GM18507 (cell line): ENCODE results near the gene NES.
"Not testable (repeated sequence)": the region's sequence is repeated elsewhere in the genome, so short reads cannot be mapped to it uniquely, and the experiment has no call there.

Experiments used
- DNase-seq: peaks from one replicate; pipeline ENCODE4 v3.0.0; 2011; ENCODE audit warnings: low read depth; ENCODE audit not compliant: insufficient read length; ENCODE audit errors: extremely low spot score
- FAIRE-seq: peaks from 2 replicates; lab custom pipeline; 2011; peaks lifted over from hg19 to GRCh38; lab: Jason Lieb, UNC

NES gene

GRCh38 chr1:156648951-156649350 lies 28.3 kb downstream of the NES start:
- DNase-seq (no peak), FAIRE-seq (no peak)

GRCh38 chr1:156648496-156648895 lies 28.7 kb downstream of the NES start:
- DNase-seq (no peak), FAIRE-seq (no peak)

- no peak for FAIRE-seq
Measured at GRCh38 chr1:156647351-156647750, 29.9 kb downstream of the NES start.

DNA sequence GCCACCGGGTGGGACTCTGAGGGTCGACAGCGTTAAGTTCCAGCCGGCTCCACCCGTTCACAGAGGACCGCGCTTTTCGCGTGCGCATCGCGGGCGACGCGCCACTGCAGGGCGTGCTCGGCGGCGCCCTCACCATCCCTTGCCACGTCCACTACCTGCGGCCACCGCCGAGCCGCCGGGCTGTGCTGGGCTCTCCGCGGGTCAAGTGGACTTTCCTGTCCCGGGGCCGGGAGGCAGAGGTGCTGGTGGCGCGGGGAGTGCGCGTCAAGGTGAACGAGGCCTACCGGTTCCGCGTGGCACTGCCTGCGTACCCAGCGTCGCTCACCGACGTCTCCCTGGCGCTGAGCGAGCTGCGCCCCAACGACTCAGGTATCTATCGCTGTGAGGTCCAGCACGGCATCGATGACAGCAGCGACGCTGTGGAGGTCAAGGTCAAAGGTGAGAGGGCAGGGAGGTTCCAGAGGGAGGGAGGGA lies 30.4 kb downstream of the NES start:
- no peak for FAIRE-seq
- no peak for DNase-seq

More at GRCh38 chr1:156647351-156647750, 29.9 kb downstream of the NES start:
- DNase-seq, result no peak

- FAIRE-seq (no peak), DNase-seq (no peak)
Measured at GRCh38 chr1:156645666-156646065, 31.5 kb downstream of the NES start.

DNA sequence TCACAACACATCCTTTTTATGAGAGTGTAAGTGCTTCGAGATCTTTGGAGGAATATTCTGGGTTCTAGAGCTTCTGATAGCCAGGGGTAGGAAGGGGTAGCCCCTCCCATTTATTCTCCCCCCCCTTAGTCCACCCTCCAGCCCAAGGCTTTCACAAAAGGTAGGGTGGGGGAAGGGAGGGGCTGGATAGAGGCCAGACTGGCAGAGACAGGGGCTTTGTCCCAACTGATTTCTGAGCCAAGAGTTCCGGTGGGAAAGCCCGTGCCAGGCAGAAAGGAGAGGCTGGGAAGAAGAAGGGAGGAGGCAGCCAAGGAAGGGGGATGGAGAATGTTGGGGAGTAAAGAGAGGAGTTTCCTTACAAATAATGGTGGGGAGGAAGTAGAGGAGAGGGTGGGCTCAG lies 32.2 kb downstream of the NES start:
- no peak for FAIRE-seq
- DNase-seq, result no peak

- DNase-seq, result no peak
- FAIRE-seq, result no peak
Measured at GRCh38 chr1:156644640-156645039, 32.6 kb downstream of the NES start.

- DNase-seq (no peak), FAIRE-seq (no peak)
Measured at GRCh38 chr1:156644146-156644545, 33.1 kb downstream of the NES start.

GRCh38 chr1:156643778-156644092 lies 33.5 kb downstream of the NES start:
- FAIRE-seq, result peak; percentile 56
- DNase-seq, result no peak

DNA sequence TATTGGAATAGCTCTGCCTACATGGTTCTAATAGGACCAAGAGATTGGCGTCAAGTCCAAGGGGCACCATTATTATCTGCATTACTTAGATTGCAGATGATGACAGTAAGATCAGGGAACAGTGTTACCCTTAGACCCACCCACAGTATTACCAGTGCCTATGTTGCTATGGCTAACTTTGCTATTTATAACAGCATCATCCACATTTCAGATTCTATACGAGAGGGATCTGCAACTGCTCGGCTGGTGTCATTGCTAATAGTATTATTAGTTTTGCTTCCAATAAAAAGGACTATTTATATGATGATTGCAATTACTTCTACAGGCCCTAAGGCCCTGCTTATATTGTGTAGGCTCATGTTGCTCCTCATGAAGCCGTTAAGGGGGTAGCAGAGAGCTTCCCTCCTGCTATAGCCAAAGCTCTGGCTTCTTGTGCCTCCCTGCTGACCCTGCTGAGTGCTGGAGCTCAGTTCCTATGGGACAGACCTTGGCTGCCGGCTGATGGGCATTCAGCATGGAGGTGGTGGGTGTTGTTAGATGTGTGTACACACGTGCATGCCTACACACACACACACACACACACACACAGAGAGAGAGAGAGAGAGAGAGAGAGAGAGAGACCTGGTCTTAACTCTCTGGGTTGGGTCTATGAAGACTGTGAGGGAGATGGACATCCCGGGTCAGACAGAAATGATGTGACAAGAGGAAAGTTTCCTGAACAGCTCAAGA lies 34.0 kb downstream of the NES start:
- no peak for DNase-seq

DNA sequence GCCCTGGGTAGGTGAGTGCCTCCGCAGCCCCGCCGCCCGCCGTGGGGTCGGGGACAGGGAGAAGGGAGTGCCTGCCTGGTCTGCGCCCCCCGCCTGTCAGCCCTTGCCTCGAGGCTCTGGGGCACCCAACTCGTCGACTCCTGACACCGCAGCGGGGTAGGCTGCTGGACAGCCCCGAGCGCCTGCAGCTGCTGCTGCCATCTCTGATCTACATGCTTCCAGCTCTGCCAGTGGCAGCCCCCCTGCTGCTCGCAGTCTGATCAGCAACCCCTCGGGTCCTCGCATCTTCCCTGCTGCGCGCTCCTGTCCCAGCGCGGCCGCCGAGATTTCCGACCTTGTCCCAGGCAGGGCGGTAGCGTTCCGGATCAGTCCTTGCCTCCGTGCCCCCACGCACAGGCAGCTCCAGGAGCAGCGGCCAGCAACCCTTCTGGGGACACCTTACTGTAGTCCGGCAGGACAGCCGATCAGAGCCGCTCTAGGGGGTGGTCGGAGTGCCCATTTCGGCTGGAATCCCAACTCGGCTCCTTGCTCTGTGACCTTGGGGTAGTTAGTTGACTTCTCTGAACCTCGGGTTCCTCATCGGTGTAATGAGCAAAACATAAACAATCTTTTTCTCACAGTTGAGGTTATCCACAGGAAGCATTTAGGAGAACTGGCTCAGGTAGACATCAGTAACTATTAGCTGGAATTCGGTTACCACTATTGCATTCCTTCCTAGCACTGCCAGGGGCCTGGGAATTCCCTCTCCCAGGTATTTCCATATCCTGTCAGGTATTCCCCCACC lies 34.8 kb downstream of the NES start:
- FAIRE-seq (no peak), DNase-seq (no peak)

More for the DNA sequence above, 34.0 kb downstream of the NES start:
- FAIRE-seq, result no peak

- DNase-seq (no peak), FAIRE-seq (no peak)
Measured at GRCh38 chr1:156641761-156642264, 35.4 kb downstream of the NES start, which contains the start of gene BCAN. TSS of gene BCAN (plus strand) at chr1:156642117. CDS start at chr1:156646055, 3,938 bp downstream.

GRCh38 chr1:156640842-156641706 lies 36.1 kb downstream of the NES start:
- no peak for DNase-seq
- no peak for FAIRE-seq

GRCh38 chr1:156639601-156640101 lies 37.6 kb downstream of the NES start:
- no peak for DNase-seq
- FAIRE-seq, result no peak

GRCh38 chr1:156638189-156638985 lies 38.8 kb downstream of the NES start:
- no peak for FAIRE-seq
- no peak for DNase-seq

DNA sequence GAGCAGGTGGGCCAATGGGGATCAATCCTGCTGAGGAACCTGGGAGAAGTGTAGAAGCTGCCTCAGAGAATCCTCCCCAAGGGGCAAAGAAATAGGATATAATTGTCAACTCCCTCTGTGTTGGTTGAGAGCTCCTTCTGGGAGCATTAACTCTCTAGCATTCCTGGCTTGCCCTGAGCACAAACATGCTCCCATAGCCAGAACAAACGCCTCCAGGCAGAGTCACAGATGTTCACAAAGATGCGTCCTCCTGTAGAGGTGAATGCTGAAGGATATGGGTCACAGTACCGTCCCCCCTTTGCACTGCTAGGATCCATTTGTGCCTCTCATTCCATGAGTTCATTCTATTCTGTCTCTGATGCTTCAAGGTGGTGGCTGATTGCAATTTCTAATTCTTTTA lies 44.9 kb downstream of the NES start:
- FAIRE-seq, result no peak
- DNase-seq, result no peak

DNA sequence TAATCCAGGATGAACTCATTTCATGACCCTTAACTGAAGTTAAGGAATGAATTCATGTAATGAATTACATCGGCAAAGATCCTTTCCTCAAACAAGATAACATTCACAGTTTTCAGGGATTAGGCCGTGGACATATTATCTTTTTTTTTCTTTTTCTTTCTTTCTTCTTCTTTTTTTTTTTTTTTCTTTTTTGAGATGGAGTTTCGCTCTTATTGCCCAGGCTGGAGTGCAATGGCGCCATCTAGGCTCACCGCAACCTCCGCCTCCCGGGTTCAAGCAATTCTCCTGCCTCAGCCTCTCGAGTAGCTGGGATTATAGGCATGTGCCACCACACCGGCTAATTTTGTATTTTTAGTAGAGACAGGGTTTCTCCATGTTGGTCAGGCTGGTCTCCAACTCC lies 46.1 kb downstream of the NES start:
- not testable (repeated sequence) for DNase-seq, FAIRE-seq

- no peak for FAIRE-seq
- no peak for DNase-seq
Measured at GRCh38 chr1:156629823-156630449, 47.3 kb downstream of the NES start.
